HG03342 (cell line): ENCODE data around the gene SPPL2B.

Experiments
- ATAC-seq: cut with Tn5 transposase; IDR thresholded peaks from one replicate; pipeline ENCODE4 v1.9.1; 2021; ENCODE audit warnings: mild to moderate bottlenecking, moderate library complexity; ENCODE audit not compliant: unreplicated experiment

Gene SPPL2B

DNA sequence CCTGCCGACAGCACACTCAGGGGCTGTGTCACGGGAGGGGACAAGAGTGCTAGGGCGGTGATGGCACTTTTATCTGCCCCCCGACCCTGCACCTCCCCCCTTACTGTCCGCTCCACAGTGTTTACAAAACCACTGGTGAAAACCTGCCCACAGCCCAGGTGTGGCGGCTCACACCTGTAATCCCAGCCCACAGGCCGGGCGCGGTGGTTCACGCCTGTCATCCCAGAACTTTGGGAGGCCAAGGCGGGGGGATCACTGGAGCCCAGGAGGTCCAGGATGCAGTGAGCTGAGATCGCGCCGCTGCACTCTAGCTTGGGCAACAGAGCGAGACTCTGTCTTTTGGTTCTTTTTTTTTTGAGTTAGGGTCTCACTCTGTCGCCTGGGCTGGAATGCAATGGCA is 32.3 kb upstream of the SPPL2B start:
- no peak for ATAC-seq

DNA sequence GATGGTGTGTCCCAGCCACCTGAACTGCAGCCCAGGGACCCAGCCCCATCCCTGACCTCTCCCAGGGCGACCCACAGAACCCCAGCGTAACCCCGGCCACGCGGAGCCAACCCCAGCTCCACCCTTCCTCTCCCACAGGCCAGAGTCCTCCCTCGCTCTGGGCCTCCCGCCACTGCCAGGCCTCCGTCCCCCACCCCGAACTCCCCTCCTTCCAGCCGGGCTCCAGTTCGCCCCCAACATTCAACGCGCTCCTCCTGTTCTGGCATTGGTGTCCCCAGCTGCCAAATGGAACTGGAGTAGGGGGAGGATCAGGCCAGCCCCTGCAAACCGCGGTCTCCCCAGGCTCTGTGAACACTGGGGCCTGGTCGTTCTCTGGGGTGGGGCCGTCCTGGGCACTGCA is 28.0 kb upstream of the SPPL2B start:
- ATAC-seq = no peak

DNA sequence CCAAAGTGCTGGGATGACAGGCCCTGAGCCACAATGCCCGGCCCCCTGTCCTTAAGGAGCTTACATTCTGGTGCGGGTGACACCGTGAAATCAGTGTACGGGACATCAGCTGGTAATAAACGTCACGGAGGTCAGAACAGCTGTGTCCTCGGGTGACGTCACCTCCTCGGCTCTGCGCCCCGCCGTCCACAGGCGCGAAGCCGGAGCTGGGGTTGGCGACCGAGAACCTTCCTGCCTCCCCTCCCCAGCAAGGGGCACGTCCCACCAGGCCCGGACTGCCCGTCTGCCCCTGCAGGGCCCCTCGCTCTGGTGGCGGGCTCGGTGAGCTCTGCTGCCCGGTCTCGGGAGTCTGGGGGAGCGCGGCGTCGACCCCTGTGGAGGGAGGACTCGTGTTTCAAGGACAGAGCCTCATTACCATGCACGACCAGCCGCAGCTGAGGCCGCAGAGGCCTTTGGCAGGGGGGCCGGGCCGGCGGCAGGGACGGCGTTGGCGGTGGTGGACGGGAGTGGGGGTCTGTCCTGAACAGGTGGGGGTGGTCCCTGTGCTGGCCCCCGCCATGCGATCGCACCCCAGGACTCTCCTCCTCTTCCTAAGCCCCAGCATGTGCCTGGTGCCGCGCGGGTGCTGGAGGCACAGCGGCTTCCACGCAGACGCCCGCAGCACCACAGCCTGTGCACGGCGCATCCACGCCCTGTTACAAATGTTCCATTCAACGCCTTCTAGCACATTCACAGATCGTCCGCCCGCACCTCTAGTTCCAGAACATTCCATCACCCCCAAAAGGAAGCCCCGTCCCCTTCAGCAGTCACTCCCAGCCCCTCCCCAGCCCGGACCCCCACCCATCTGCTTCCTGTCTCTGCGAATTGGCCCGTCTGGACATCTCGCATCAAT is 25.9 kb upstream of the SPPL2B start:
- no peak for ATAC-seq

DNA sequence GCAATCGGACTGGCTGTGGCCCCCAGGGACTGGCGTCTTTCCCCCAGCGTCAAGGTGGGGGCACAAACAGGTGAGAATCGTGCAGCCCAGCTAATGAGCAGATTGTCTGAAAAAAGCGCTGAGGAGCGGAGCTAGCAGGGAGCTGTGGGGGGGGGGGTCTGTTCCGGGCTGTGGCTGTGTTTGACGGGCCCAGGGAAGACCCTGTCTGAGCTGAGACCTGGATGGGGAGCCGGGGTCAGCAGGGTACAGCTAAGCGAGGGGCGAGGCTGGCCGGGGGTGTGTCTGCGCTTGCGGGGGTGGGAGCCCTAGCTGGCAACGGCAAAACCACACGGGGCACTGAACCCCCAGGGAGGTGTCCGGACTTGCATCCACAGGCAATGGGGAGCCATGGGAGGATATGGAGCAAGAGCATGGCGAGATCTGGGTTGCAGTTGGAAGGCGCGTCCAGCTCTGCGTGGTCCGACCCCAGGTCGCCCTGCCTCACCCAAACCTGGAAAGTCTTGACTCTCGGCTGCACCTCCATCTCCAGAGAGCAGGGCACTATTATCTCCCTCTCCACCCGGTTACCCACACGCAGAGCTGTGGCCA is 25.2 kb upstream of the SPPL2B start:
- ATAC-seq = no peak

DNA sequence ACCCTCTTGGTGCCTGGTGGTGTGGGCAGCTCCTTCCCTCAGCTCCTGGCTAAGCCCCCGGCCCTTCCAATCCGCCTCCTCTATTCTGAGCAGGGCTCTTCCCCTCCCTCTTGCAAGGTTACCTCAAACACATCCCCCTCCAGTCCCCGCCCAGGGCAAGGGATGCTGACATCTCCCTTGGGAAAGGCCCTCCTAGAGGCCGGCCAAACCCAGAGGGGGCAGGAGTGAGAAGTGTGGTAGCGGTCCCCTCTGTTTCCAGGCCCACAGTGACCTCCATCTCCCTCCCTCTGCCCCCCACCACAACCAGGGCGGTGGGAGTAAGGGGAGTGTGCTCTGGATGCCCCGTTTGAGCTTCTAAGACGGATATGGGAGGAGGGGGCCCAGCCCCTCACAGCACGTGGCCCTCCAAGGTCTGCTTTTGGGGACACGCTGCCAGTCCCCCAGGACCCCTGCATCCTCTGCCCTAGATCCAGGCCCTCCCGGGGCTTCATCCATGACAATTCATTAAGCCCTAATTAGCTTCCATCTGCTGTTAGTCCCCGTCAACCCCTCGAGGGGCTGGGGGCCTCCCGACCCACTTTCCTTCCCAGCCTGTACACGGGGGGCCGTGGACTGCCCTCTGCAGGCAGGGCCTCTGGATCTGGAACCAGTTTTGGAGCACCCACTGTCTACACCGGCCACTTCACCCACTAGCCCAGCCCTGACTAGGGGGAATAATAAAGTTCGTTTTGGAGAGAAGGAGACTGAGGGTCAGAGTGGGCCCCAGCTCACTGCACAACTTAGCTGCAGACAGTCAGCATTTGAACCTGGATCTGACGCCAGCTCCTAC is 22.8 kb upstream of the SPPL2B start:
- no peak for ATAC-seq

DNA sequence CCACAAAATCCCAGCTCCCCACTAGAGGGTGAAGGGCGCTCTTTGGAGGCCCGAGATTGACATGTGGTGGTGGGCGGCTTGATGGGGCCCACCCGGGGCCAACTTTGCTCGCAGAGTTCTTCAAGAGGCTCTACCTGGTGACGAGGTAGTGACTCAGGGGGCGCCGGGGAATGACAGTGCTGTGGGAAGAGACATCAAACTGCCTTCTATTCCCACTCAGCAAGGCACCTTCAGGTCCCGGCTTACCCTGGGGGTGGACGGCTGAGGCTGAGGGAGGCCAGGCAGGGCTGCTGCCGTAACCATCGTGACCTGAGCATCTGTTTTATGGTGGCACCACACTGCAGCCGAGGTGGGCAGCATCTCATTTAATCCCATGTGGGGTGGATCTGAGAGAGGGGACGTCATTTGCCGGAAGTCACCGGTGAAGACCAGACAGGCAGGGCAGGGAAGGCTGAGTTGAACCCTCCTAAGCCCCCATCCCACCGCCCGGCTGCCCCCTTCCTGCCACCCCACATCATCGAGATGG is 22.1 kb upstream of the SPPL2B start:
- no peak for ATAC-seq

DNA sequence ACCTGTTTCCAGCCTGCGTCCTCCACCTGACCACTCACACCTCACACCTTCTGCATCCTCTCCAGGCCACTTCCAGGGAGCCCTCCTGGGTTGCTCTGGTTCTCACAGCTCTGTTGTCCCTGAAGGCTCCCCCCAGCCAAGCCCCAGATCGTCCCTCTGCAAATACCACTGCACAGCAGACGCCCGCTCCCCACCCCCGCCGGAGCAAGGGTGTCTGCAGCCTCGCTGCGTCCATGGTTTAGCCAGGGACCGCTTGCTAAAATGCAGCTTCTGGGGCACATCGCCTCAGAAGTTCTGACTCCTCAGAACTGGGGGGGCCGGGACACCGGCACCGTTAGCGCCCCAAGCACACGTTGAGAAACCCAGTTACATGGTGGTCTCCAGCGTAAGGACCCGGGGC is 21.5 kb upstream of the SPPL2B start:
- no peak for ATAC-seq

DNA sequence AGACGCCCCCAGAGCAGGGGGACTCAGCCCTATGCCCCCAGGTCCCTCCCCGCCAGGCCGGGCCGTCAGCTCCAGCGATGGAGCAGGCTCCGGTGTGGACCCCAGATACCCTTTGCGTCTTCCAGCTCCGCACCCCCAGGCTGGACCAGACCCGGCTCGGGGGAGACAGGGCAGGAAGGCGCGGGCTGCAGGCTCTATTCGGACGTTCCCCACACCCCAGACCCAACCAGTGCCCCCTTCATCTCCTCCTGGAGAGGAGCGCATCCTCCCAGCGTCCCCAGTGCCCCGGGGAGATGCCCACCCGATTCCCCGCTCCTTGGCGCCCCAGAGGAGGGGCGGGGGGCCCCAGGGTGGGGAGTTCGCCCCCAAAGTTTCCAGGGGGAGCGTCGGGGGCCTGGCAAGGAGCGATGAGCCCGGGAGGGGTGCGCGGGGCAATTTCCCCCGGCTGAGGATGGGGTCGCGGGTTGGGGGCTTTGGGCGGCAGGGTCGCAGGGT is 20.9 kb upstream of the SPPL2B start:
- no peak for ATAC-seq

DNA sequence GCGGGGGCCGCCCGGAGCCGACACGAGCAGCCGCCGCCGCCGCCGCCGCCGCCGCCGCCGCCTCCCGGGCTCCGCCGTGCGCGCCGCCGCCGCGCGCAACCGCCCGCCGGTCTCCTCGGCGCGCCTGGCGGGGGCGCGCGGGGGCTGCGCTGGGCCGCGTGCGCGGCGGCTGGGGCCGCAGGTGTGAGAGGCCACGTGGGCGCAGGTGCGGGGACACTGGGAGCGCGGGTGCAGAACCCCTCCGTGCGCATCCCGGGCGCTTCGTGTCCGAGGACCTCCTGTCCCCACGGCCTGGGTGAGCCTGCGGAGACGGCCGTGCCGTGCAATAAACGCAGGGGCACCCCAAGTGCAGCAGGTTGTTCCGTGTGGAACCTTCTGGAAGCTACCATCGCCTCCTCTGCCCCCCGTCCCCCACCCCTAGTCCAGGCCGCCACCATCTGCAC is 20.3 kb upstream of the SPPL2B start, which contains the start of gene LINGO3:
LINGO3 (minus strand) TSS at position 41 of the 443 bp plus-strand sequence. CDS start 16,378 bp downstream, outside the sequence.
- ATAC-seq = no peak

DNA sequence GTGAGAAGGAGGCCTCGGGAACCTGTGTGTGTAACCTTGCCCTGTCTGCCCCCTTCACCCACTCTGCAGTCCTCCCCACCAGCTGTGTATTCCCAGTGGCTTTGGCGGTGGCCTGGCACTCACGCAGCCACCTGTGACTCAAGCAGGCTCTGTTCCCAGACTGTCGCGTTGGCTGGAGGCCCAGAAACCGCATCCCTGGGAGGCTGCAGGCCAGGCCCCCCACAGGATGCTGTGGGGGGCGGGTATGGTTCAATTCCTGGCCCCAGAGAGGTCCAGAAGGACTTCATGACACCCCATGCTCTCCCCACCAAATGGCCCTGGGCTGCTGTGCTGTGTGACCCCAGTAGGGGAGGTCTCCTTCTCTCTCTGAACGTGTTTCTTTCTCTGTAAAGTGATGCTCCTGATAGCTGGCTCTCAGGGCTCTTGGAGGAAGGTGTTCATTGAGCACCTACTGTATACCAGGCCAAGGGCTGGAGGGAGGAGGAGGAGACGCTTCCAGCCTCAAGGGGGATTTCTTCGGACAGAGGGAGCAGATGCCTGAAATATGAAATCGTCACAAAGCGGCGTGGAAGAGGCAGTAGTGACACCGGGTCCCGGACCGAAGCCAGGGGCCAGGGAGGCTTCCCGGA is 18.6 kb upstream of the SPPL2B start:
- no peak for ATAC-seq

DNA sequence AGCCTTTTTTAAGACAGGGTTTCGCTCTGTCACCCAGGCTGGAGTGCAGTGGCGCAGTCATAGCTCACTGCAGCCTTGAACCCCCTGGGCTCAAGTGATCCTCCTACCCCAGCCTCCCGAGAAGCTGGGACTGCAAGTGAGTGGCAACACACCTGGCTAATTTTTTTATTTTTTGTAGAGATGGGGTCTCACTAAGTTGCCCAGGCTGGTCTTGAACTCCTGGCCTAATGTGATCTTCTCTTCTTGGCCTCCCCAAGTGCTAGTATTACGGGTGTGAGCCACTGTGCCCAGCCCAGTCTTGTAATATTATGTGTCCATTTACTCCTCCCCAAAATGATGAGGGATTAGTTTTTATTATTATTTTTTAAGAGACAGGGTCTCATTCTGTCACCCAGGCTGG is 17.4 kb upstream of the SPPL2B start:
- no peak for ATAC-seq

DNA sequence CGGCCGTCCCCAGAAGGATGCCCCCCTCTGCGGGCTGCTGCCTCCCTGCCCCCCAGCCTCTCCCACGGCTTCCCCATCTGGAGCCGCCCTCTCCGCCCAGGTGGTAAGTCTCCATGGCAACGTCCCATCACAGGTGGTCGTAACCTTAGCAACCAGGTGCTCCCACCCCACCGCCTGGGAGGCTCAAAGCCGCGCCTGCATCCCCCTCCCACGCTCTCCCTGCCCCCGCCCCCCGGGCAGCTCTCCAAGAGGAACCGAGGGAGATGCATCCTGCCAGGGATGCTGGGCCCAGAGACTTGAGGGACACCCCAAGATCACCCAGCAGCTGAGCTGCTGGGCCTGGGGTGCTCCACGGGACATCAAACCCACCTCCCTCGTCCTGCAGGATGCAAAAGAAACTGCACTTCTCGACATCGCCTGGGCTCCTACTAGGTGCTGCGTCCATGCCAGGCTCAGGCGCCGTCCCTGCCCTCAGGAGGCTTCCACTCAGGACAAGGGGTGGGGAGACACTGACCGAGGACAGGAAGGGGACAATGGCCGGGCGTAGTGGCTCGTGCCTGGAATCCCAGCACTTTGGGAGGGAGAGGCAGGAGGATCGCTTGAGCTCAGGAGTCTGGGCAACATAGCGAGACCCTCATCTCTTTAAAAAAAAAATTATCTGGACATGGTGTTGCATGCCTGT is 15.5 kb upstream of the SPPL2B start:
- no peak for ATAC-seq

DNA sequence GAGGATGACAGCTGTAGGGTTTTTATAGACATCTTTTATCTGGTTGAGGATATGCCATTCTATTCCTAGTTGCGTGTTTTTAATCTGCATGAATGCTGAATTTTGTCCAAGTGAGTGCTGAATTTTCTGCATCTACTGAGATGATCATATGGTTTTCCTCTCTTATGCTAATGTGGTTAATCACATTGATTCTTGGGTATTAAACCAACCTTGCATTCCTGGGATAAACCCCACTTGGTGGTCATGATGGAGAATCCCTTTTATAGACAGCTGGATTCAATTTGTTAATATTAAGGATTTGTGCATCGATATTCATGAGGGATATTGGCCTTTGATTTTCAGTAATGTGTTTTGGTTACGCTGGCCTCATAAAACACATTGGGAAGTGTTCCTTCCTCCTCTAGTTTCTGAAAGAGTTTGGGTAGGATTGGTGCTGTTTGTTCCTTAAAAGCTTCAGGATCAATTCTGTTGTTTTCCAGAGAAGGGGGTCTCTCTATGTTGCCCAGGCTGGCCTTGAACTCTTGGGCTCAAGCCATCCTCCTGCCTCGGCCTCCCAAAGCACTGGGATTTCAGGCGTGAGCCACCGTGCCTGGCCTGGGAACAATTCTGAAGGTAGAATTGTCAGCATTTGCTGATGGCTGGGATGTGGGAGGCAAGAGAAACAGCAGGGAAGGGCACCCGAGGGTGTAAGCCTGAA is 13.2 kb upstream of the SPPL2B start:
- no peak for ATAC-seq

DNA sequence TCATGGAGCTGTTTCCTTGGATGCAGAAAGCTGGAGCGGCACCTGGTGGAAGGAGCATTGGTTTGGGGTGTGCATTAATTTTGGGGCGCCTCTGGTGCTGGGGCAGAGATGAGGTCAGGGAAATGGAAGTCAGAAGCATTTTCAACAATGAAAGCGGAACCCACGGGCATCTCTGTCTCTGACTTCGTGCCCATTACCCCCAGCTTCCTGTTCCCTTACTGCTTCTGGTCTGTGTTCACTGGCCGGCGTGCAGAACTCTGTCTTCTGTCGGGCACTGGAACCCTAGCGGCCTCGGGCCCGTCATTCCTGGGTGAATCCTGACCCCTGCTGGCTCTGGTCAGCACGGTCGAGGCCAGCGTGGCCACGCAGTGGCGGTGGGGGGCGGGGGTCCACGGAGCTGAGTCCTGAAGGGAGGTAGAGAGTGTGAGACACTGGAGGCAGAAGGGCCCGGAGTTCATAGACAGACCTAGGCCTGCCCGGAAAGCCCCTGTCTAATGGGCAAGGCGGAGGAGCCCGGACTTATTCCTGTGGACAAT is 12.6 kb upstream of the SPPL2B start:
- ATAC-seq = no peak

DNA sequence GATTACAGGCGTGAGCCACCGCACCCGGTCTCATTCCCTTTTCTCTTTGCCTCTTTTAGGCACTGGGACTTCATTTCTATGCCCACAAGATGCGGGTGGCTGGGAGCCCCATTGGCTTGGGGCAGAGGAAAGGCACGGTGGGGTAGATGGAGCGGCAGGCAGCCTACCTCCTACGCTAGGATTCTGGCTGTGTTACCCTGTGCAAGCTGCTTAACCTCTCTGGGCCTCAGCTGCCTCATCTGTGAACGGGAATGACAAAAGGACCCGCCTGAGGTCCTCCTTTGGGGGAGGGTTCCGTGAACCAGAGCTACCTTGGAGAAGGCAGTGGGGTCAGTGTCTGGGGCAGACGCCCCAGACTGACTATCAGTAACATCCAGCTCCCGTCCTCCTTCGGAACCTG is 11.2 kb upstream of the SPPL2B start:
- no peak for ATAC-seq

DNA sequence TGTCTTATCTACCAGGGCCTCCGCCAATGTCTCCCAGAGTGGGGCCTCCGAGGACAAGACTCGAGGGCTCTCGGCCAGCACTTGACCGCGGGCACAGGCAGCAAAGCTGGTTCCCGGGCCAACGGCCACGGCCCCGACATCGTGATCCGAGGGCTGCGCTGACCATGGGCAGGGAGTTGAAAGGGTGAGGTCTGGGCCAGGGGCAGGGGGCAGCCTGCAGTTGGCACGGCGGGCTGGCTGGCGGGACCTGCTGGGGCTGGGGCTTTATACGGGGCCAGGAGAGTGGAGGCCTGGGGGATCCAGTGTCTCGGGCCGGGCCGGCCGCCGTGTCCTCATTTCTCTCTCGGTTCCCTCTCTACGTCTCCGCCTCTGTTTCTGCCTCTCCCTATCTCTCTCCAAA is 10.7 kb upstream of the SPPL2B start:
- ATAC-seq = no peak

DNA sequence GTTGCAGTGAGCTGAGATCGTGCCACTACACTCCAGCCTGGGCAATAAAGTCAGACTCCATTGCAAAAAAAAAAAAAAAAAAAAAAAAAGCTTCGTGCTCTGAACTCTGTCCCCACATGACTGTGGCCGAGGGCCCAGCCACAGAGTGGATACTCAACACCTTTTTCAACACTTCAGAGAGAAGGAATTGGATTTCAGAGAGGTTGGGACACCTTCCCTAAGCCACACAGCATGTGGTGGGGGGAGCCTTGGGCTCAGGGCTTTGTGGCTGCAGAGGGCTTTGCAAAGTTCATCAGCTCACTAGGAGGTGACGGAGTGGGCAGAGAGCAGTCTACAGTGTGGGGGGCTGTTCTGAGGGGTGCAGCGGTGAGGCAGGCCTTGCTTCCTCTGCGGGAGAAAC is 9.6 kb upstream of the SPPL2B start:
- no peak for ATAC-seq

DNA sequence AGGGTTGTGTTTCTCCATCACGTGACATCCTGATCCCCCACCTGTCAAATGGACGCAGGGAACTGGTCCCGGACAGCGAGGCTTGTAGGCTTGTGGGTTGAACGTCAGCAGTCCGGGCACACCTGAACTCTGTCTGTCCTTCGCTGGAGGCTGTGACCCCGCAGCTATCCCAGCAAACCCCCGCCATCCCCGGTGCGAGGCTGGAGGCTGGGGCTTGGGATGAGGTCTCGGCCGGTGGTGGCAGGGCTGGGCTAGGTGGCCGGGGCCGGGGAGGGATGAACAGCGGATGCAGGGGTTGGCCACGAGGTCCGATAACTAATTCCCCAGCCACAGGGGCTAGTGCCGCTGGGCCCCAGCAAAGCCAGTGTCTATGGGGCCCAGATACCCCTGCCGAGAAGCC is 8.9 kb upstream of the SPPL2B start:
- no peak for ATAC-seq

DNA sequence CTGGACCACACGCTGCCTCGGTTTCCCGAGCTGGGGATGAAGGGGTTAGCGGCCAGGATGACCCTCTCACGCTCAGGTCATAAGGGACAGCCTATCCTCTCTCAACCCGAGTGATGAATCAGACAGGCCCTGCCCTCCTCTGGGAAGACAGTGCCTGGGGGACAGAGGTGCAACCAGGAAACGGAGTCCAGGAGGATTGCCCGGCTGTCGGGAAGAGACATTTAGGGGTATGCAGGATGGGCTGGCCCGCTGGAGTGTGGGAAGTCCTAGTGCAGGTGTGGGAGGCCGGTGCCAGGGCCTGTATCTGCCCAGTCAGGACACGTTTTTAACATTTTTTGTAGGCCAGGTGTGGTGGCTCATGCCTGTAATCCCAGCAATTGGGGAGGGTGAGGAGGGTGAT is 8.4 kb upstream of the SPPL2B start:
- ATAC-seq = no peak
